ENCODE results near the gene CTTNBP2.

DNA sequence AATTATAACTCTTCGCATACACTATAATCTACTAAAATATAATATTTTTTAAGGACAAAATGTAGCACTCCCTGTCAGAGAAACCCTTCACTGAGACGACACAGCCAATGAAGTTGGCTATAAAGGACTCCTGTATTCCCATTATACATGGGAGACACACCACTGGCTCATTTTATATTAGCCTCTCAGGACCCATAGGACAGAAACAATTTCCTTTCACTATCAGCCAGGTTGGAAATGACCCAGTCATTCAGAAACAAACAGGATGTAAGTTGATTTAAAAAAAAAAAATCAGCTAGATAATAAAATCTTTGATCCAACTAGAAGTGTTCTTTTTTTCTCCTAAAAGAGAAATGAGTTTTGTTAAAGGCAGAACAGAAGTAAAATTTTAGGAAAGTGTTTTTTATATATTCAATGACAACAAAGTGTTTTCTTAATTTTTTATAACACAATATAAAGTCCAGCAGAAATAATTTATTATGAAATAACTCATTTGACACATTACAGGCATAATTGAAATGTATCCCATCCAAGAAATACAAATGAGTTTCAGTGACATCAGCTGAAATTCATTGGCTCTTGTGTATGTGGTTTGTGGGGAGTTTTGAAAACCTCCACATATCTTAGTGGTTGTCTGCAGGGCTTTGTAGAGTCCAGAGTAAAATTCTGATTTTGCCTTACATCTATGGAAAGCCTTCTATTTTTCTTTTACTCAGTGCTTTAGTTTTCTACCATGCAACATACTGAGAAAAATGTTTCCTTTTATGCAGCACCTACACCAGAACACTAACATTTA is 64.1 kb downstream of the CTTNBP2 start:
- TF ChIP-seq POLR2AphosphoS5 (IDR thresholded peaks at IDR 0.05; ENCODE audit: insufficient read depth in 1 of 2, low read depth in 1 of 2) (no peak), POLR2A (IDR thresholded peaks at IDR 0.05) (no peak)
- TF ChIP-seq, protein P1, sequence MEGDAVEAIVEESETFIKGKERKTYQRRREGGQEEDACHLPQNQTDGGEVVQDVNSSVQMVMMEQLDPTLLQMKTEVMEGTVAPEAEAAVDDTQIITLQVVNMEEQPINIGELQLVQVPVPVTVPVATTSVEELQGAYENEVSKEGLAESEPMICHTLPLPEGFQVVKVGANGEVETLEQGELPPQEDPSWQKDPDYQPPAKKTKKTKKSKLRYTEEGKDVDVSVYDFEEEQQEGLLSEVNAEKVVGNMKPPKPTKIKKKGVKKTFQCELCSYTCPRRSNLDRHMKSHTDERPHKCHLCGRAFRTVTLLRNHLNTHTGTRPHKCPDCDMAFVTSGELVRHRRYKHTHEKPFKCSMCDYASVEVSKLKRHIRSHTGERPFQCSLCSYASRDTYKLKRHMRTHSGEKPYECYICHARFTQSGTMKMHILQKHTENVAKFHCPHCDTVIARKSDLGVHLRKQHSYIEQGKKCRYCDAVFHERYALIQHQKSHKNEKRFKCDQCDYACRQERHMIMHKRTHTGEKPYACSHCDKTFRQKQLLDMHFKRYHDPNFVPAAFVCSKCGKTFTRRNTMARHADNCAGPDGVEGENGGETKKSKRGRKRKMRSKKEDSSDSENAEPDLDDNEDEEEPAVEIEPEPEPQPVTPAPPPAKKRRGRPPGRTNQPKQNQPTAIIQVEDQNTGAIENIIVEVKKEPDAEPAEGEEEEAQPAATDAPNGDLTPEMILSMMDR (IDR thresholded peaks at IDR 0.05): no peak
